ENCODE data around the gene PAQR3.
"Not testable (repeated sequence)": the region's sequence is repeated elsewhere in the genome, so short reads cannot be mapped to it uniquely, and the experiment has no call there.

Gene PAQR3

GRCh38 chr4:78936989-78937388, 2.2 kb downstream of the PAQR3 start:
- intact Hi-C loops (cut with DNase I), result no loop called here
- no peak for DNase-seq

DNA sequence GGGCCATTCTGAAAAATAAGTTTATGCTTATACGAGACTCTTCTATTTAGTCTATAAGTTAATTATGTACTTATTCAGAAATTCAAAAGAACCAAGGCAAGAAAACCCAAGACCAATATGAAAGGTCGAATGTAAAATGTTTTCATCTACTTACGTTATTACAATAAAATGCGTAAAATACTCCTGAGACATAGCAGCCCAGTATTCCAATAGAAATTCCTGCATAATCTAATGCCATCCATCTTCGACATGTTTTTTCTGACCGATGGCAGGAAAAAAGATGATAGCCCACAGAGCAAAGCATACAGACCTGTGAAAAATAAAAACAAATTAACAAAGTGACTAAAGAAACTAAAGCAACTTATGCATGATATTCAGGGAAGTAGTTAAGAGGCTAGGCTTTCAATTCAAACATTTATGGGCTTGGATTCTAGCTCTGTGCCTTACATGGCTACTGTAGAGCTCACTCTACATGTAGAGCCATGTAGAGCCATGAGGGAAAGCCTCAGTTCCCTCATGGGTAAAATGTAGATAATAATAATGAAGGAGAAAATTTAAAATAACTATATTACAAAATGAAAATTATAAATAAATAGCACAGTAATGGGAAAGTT, 9.1 kb downstream of the PAQR3 start:
- DNase-seq, result no peak
- intact Hi-C loops (cut with DNase I), result no loop called here

GRCh38 chr4:78928835-78929234, 10.4 kb downstream of the PAQR3 start:
- intact Hi-C loops (cut with DNase I), result no loop called here
- no peak for DNase-seq

DNA sequence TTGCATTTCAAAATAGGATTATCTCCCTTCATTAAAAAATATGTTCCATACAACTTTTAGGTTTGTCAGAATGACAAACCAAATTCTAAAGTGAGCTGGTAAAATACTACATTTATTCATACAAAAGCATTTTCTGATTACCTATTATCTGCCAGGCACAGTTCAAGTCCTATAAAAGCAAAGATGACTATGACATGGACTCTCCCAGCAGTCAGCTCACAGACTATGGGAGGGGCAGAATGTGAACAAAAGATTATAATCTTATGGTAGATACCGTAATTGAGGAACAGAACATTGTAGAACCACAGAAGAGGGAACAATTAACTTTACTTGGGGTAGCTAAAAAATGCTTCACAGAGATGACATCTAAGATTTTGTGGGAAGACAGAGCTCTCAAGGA, 12.4 kb downstream of the PAQR3 start:
- intact Hi-C loops (cut with DNase I), result no loop called here
- no peak for DNase-seq

GRCh38 chr4:78923464-78924312, 15.6 kb downstream of the PAQR3 start:
- peak in 1 of 42 donors; percentile 15 for DNase-seq
- intact Hi-C loops (cut with DNase I), result no loop called here

- intact Hi-C loops (cut with DNase I), result no loop called here
- DNase-seq, result no peak
These were observed 17.0 kb downstream of the PAQR3 start for GRCh38 chr4:78922207-78922606.

GRCh38 chr4:78910612-78911011, 28.6 kb downstream of the PAQR3 start:
- no peak for DNase-seq
- intact Hi-C loops (cut with DNase I), result no loop called here

- intact Hi-C loops (cut with DNase I); DNase-seq: not testable (repeated sequence)
These were observed 30.3 kb downstream of the PAQR3 start for GRCh38 chr4:78908974-78909373.

GRCh38 chr4:78907638-78908037, 31.6 kb downstream of the PAQR3 start:
- intact Hi-C loops (cut with DNase I), result no loop called here
- DNase-seq, result no peak

GRCh38 chr4:78904143-78904542, 35.1 kb downstream of the PAQR3 start:
- no peak for DNase-seq
- intact Hi-C loops (cut with DNase I), result no loop called here

DNA sequence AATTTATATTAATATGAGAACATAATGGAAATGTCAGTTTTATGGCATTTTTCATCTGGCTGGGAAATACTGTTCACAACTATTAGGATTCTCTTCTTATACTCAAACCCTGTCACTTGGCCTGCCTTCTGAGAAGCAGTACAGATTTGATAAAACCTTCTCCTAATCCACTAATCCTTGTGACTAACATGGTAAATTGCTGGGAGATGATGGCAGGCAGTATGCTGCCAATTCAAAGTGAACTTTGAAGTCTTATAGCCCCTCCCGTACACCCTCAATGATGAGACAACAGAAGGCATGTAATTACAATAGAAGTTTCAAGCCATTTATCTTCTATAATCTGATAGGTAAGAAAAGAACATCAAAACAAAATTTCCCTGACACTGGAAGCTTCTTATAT, 36.9 kb downstream of the PAQR3 start:
- intact Hi-C loops (cut with DNase I), result no loop called here
- no peak for DNase-seq

GRCh38 chr4:78901882-78902281, 37.4 kb downstream of the PAQR3 start:
- intact Hi-C loops (cut with DNase I), result no loop called here
- no peak for DNase-seq

DNA sequence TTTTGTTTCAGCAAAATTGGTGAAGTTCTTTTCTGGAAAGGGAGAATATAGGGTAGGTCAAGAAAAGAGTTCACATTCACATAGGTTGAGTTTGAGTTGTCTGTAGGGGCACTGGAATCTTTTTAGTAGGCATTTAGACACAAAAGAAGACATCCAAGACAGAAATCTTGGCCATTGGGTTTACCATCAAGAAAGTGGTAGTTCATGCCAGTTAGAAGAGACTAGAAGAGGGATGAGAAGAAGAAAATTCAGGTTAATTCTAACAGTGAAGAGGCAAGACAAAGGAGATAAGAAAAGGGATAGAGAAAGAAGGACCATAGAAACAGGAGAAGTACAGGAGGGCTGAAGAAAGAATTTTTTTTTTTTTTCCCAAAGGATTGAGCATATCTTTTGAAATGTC, 39.9 kb downstream of the PAQR3 start:
- intact Hi-C loops (cut with DNase I), result no loop called here
- DNase-seq, result no peak

- intact Hi-C loops (cut with DNase I), result no loop called here
- DNase-seq, result no peak
These were observed 49.3 kb downstream of the PAQR3 start for GRCh38 chr4:78889955-78890354.

DNA sequence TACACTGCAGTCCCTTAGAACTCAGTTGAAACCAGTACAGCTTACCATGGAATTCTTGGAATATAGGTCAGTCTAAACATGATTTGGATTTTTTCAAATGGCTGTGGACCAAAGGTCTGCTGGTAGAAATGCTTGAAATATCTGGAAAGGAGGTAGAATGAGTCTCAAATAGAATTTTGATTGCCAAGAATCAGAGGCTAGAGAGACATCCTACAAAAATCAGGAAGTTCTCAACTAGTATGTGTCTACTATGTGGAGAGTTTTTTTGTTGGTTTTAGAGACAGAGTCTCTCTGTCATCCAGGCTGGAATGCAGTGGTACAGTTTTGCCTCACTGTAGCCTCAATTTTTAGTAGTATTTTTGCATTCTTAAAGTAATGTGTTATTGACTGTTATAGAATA, 53.6 kb downstream of the PAQR3 start:
- DNase-seq, result no peak
- intact Hi-C loops (cut with DNase I), result no loop called here

GRCh38 chr4:78880874-78881492, 58.3 kb downstream of the PAQR3 start:
- no peak for DNase-seq
- intact Hi-C loops (cut with DNase I), result no loop called here

GRCh38 chr4:78878031-78878430, 61.2 kb downstream of the PAQR3 start:
- intact Hi-C loops (cut with DNase I), result no loop called here

DNA sequence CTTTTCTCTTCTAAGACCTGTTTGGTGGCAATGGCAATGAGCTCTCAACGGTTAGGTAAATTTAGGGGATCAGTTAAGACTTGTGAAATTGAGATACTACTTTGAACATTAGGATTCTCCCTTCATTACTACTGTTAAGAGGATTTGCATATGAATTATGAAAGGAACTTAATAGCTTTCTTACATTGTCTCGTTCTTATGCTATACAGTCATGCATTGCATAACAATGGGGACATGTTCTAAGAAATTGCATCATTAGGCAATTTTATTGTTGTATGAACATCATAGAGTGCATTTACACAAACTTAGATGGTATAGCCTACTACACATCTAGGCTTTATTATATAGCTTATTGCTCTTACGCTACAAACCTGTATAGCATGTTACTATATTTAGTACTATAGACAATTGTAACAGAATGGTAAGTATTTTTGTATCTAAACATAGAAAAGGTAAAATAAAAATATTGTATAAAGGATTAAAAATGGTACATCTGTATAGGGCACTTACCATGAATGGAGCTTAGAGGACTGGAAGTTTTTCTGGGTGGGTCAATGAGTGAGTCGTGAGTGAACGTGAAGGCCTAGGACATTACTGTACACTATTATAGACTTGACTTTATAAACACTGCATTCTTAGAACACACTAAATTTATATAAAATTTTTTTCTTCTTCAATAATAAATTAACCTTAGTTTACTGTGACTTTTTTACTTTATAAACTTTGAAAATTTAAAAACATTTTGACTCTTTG, 62.5 kb downstream of the PAQR3 start:
- no peak for DNase-seq
- intact Hi-C loops (cut with DNase I), result no loop called here

More at GRCh38 chr4:78878031-78878430, 61.2 kb downstream of the PAQR3 start:
- no peak for DNase-seq

- DNase-seq, result no peak
- intact Hi-C loops (cut with DNase I), result no loop called here
These were observed 69.2 kb downstream of the PAQR3 start for GRCh38 chr4:78870056-78870455.

- DNase-seq, result not testable (repeated sequence)
- intact Hi-C loops (cut with DNase I), result loop anchor here (10.0 kb wide), 1 partner anchor 94 kb away; the partner anchor contains the start of gene BMP2K
These were observed 70.5 kb downstream of the PAQR3 start for GRCh38 chr4:78868712-78869111.
